ENCODE measurements around the gene FOXO1.
"Not testable (repeated sequence)": the region's sequence is repeated elsewhere in the genome, so short reads cannot be mapped to it uniquely, and the experiment has no call there.

The FOXO1 gene

DNA sequence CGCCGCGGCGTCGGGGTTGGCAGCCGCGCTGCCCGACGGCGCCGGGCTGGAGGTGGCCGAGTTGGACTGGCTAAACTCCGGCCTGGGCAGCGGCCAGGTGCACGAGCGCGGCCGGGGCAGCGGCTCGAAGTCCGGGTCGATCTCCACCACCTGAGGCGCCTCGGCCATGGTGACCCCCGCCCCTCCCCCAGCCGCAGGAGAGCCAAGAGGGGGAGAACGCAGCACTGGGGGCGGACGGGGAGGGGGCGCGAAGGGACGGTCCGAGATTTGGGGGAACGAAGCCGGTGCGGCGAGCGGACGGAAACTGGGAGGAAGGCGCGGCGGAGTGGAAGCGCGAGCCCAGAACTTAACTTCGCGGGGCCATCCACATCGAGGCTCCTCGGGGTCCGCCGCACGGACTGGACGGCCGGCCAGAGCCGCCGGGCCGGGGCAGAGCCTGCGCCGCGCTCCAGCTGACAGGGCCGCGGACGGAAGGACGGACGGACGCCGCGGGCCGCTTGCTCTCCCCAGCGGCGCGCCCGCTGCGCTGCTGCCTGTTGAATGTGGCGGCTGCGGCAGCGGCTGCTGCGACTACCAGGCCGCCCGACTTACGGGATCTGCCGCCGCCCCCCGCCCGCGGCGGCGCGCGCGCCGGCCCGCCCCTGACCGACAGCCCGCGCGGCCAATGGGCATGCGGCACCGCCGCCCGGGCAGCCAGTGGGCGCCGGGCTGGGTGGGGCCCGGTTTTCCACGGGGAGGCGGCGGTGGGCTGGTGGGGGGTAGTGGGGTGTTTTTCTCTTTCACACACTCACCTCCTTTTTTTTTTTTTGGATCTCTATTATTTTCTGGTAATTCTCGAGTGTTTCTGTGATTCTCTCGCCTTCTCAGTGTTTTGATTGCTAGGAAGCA lies at the start of gene FOXO1:
TSS of gene FOXO1 (minus strand) at position 597 of the 888 bp plus-strand sequence. CDS start at position 168, 429 bp downstream.
- peak; percentile 83 to 92 for DNase-seq
- peak; percentile 45 for TF ChIP-seq POLR2A (IDR thresholded peaks at IDR 0.05; ENCODE audit: low read length)
- no peak for TF ChIP-seq GATA1 (IDR thresholded peaks at IDR 0.05; ENCODE audit: low read depth, low read length)

DNA sequence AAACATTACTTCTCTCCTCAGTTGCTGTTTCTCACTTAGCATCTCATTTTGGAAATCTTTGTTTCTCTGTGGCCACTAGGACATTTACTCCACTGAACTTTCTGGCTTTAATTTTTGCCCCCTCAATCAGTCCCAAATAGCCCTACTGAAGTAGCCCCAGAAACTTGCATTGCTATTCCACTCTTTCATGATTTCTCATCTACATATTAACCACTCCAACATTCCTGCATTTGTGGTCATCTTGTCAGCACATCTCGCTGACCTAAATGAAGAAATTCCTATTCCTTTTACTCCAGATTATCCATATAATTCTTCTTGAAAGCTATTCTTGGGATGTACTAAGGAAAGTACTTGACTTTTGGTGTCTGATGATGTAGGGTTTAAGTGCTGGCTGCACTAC lies 48.0 kb upstream of the FOXO1 start:
- DNase-seq: not testable (repeated sequence)

DNA sequence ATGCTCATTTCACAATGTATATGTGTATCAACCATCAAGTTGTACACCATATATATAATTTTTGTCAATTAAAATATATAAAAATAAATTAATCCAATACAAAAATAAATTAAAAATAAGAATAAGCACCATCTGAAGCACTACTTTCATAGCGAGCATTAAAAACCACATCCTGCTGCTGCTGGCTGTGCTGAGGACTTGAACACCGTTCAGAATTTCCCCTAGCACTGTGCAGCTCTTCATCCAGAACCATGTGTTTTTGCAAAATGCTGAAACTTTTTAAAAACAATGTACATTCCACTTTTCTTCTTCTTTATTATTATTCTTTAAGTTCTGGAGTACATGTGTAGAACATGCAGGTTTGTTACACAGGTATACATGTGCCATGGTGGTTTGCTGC lies 40.0 kb upstream of the FOXO1 start:
- TF ChIP-seq GATA1 (IDR thresholded peaks at IDR 0.05; ENCODE audit: low read depth, low read length) (no peak), POLR2A (IDR thresholded peaks at IDR 0.05; ENCODE audit: low read length) (no peak)
- no peak for DNase-seq

DNA sequence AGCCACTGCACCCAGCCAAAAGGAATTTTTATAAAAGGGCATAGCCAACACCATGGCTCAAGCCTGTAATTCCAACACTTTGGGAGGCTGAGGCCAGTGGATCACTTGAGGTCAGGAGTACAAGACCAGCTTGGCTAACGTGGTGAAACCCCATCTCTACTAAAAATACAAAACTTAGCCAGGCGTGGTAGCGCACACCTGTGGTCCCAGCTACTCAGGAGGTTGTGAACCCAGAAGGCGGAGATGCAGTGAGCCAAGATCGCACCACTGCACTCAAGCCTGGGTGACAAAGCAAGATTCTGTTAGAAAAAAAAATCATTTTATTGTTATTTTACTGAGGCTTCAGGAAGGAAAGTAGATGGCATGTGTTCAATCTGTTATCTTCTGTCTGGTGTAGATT lies 31.3 kb upstream of the FOXO1 start:
- no peak for DNase-seq
- TF ChIP-seq POLR2A (IDR thresholded peaks at IDR 0.05; ENCODE audit: low read length) (no peak), GATA1 (IDR thresholded peaks at IDR 0.05; ENCODE audit: low read depth, low read length) (no peak)

DNA sequence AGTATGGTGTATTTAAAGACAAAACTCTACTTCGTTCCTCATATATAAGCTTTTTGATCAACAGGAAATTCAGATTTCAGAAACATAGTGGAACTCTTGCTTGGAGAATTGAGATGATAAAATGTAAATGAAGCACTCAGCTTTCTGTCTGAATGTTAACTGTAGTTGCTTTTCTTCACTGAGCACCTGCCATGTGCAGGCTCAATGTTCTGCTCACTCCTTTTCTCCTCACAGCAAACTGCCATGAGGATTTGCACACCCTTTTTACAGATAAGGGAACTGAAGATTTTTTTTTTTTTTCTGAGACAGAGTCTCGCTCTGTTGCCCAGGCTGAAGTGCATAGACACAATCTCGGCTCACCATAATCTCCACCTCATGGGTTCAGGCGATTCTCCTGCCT lies 28.0 kb upstream of the FOXO1 start:
- no peak for TF ChIP-seq GATA1 (IDR thresholded peaks at IDR 0.05; ENCODE audit: low read depth, low read length)
- TF ChIP-seq POLR2A (IDR thresholded peaks at IDR 0.05; ENCODE audit: low read length): no peak
- no peak for DNase-seq

DNA sequence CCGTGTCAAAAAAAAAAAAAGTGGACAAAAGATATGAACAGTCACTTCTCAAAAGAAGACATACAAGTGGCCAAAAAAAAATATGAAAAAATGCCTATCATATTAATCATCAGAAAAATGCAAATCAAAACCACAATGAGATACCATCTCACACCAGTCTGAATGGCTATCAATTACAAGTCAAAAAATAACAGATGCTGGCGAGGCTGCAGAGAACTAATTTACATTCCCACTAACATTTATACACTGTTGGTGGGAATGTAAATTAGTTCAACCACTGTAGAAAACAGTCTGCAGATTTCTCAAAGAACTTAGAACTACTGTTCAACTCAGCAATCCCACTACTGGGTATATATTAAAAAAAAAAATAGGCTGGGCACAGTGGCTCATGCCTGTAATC lies 26.5 kb upstream of the FOXO1 start:
- TF ChIP-seq POLR2A (IDR thresholded peaks at IDR 0.05; ENCODE audit: low read length) (no peak), GATA1 (IDR thresholded peaks at IDR 0.05; ENCODE audit: low read depth, low read length) (no peak)
- DNase-seq: no peak

DNA sequence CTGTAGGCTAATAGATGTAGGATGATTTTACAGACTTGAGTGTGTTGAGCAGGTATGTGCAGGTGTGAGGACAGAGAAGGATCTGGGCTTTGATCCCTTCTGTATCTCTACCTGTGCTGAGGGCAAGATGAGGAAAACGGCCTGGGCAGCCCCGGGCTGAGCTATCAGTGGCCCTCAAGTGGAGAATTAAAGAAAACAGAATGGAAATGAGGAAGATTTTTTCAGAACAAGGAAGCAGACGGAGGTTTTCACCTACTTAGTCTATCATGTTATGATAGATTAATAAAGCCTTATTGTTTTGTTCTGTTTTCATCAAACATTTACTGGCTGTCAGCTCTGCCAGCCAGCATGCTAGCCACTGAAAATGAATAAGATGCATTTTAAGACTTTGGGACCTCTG lies 22.3 kb upstream of the FOXO1 start:
- no peak for TF ChIP-seq POLR2A (IDR thresholded peaks at IDR 0.05; ENCODE audit: low read length)
- TF ChIP-seq GATA1 (IDR thresholded peaks at IDR 0.05; ENCODE audit: low read depth, low read length): no peak
- DNase-seq: no peak

DNA sequence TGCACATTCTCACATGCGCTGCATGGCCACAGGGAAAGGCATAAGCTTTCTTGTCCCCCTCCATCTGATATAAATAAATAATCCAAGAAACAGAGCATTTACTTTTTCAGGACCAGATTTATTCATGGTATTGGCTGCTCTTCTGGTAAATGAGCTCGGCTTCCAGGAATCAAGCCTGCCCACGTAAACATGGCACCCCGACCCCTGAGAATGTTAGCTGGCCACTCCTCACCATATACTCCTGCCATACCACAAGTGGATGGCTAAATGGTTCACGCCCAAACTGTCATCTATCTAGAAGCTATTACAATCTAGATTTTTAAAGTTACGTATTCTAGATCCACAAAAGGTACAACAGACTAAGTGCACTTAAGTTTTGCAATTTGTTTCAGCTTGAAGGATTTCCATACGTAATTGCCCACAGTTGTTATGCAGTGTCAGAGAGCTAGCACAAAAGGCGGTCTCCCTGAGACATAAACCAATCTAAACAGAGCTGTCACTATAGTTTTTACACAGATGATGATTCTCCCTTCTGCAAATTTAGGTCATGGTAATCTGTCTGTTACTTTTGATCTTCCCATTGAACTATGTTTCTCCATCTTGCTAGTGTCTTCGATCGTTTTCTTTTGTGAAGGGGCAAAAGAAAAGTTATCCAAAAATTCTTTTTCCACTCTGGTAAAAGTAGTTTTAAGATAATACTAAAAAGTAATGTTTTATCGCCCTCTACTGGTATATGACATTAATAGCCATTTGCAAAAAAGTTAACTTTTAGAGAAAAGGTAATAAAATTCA lies 16.2 kb upstream of the FOXO1 start:
- TF ChIP-seq GATA1 (IDR thresholded peaks at IDR 0.05; ENCODE audit: low read depth, low read length) (no peak), POLR2A (IDR thresholded peaks at IDR 0.05; ENCODE audit: low read length) (no peak)
- peak; percentile 21 to 48 for DNase-seq

DNA sequence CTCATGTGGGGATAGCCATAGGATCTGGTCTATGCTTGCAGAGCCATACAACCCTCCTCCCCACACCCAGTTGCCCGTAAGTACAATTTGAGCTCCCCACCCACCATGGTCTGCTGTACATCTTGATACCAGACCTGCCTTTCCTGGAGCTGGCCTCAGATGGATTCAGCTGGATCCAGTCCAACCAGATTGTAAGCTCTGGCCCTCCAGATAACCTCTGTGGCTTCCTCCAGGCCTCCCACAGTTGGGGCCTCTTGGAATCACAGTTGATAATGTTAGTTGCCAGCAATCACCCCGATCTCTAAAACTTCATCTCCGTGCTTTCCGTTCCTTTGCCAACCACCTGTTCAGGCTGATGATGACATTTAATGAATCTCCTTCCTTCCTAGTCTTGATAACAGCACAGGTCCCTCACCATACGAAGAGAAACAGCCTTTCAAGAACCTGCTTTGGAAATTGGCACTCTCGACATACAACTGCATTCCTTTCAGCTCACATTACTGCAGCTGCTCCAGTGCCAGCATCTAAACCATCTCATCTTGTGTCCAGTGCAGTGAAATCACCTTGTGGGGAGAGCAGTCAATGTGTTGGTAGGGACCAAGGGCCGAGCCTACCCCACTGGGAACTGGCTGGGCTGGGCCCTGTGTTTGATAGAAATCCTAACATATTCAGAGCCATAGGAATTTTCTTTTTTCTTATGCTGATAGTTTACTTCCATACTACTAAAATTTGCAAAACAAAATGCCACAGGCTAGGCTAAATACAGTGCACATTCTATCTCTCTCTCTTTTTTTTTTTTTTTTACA lies 15.1 kb upstream of the FOXO1 start:
- DNase-seq: peak; percentile 79 to 90
- TF ChIP-seq POLR2A (IDR thresholded peaks at IDR 0.05; ENCODE audit: low read length) (no peak), GATA1 (IDR thresholded peaks at IDR 0.05; ENCODE audit: low read depth, low read length) (no peak)

DNA sequence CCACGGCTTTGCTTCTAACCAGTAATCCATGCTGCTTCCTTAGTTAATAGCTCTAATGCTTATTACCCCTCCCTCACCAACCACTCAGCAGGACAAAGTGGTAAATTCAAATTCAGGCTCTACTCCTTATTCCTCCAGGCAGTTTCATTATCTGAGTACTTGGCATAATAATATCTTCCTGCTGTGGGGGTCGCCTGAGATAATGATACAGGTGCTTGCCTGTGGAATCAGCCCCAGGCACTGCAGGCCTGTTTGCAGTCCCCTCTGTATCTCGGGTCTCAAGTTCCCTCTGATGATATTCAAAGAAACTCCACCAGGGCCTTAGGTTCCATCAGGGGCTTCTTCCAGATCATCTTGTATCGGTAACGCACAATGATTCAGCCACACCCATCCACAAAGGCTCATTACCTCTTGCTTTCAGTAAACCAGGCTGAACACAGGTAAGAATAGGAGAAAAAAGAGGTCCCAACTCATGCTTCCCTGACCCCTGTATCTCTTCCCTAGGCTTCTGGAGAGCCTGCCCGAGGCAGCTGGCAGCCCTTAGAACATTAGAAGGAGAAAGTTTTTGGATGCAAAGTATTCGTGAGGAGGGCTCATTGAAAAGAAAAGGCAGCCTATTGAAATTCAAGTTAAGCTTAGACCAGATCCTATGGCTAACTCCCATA lies 14.3 kb upstream of the FOXO1 start:
- no peak for DNase-seq
- TF ChIP-seq POLR2A (IDR thresholded peaks at IDR 0.05; ENCODE audit: low read length) (no peak), GATA1 (IDR thresholded peaks at IDR 0.05; ENCODE audit: low read depth, low read length) (no peak)

DNA sequence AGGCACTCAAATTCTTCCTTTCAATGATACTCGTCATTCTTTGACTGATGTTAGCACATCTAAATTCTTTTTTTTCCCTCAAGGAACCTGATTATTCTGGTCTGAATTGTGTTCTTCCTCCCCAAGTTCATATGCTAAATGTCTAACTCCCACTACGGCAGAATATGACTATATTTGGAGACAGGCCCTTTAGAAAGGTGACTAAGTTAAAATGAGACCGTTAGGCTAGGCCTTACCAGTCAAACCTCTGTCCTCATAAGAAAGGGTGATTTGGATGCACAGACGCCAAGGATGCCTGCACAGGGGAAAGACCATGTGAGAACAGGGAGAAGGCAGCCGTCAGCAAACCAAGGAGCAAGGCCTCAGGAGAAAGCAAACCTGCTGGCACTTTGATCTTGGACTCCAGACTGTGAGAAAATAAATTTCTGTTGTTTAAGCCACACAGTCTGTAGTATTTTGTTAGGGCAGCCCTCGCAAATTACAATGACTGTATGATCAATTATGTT lies 13.1 kb upstream of the FOXO1 start:
- TF ChIP-seq GATA1 (IDR thresholded peaks at IDR 0.05; ENCODE audit: low read depth, low read length) (no peak), POLR2A (IDR thresholded peaks at IDR 0.05; ENCODE audit: low read length) (no peak)
- no peak for DNase-seq

DNA sequence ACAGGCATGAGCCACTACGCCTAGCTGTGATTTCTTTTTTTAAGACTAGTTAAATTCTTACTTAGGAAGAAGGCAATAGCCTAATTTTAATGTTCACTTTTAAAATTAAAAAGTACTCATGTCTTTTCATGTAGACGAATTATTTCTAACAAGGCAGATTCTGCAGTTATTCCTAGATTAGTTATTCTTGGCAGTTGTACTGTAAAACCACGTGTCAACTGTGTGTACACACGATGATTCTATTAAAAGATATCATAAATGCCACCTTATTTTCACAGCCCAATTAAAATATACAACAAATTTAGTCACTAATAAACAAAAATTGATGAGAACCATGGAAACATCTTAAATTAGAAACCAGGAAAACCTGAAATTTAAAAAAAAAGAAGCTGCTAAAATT lies 10.6 kb upstream of the FOXO1 start:
- DNase-seq: no peak
- TF ChIP-seq GATA1 (IDR thresholded peaks at IDR 0.05; ENCODE audit: low read depth, low read length): no peak
- TF ChIP-seq POLR2A (IDR thresholded peaks at IDR 0.05; ENCODE audit: low read length): no peak

DNA sequence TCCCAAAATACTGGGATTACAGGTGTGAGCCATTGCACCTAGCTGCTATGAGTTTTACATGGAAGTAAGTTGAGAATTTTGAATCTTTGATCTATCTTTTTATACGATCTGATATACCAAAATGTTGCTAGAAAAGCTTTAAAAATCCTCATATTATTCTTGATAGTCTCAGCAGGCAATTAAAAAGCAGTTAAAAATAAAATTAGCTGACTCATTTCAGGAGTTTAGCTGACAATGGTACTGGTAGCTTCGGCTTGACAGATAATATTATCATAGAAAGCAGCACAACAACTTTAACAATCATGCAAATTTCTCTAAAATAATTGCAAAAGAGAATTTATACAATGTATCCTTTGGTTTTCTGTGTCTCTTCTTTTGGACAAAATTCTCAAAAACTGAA lies 9.6 kb upstream of the FOXO1 start:
- TF ChIP-seq GATA1 (IDR thresholded peaks at IDR 0.05; ENCODE audit: low read depth, low read length) (no peak), POLR2A (IDR thresholded peaks at IDR 0.05; ENCODE audit: low read length) (no peak)
- no peak for DNase-seq
